ENCODE measurements around the gene SPESP1. TPM values are rescaled to one million over a fixed set of nuclear protein-coding genes. Genes with fewer than 3 reads are reported as not detected.
"Not testable (repeated sequence)": the region's sequence is repeated elsewhere in the genome, so short reads cannot be mapped to it uniquely, and the experiment has no call there.

The SPESP1 gene
- polyA plus RNA-seq, 1 of the 3 experiments (the other 2 are of a cell fraction) = not detected

DNA sequence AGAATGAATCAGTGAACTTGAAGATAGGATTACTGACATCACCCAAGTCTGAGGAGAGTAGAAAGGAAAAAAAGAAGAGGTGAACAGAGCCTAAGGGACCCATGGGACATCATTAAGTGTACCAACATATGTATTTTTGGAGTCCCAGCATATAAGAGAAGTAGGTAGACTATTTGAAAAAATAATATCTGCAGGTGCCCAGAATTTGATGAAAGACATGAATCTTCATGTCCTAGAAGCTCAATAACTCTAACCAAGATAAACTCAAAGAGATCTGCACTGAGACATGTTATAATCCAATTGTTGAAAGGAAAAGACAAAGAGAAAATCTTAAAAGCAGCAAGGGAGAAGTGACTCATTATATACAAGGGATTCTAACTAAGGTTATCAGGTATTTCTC lies 39.0 kb downstream of the SPESP1 start:
- CTCF ChIA-PET = interaction anchor here (0.7 to 2.1 kb wide), 2 partner anchors 24 to 44 kb away, joined by 3 to 5 read pairs; no protein-coding TSS in a partner anchor

DNA sequence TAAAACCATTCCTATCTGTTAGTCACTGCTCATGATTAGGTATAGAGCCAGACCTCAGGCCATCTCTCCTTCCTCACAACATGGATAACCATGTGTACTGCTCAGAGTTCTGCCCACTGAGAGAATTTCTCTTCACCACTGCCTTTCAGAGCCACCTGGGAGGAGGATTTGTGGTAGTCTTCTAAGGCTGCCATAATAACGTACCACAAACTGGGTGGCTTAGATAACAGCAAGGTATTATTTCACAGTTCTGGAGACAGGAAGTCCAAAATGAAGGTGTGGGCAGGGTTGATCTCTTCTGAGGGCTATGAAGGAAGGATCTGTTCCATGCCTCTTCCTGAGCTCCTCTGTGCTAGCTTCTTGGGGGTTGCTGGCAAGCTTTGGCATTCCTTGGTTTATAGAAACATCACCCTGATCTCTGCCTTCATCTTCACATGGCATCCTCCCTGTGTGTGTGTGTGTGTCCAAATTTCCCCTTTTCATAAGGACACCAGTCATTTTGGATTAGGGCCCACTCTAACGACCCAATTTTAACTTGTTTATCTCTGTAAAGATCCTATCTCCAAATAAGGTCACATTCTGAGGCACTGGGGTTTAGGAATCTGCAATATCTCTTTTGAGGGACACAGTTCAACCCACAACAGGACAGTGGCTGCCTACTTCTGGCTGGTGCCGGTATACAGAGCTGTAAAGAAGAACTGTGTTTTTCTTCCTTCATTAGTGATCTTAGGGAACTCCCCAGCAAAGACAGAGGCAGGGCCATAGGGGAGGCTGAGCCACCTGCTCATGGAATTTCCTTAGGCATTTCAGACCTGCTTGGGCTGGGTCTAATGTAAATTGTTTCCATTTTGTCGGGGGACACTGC lies 42.1 kb downstream of the SPESP1 start:
- WGBS (ENCODE audit: low lambda C conversion rate) = 23% methylated on average over 4 of the region's 4 CpGs
- Histone ChIP-seq H3K9me3 (peaks cover 12% of the 10 kb centered on the region), H3K4me3 (ENCODE audit: low read depth in 2 of 2, low read length in 1 of 2) (no peak overlapping the region), H3K79me2 (ENCODE audit: insufficient read depth) (no peaks in the 10 kb centered on the region), H3K4me1 (ENCODE audit: control insufficient read depth in 1 of 2, insufficient read depth in 2 of 2, low read depth in 1 of 2, low read length in 1 of 2) (no peaks in the 10 kb centered on the region), H3F3A (replicated peaks; ENCODE audit: insufficient read depth) (no peaks in the 10 kb centered on the region), H3K27me3 (ENCODE audit: insufficient read depth) (no peaks in the 10 kb centered on the region), H3K9ac (no peak overlapping the region), H3K9me2 (no peaks in the 10 kb centered on the region), H3K4me2 (no peak overlapping the region), H4K20me1 (ENCODE audit: insufficient read depth) (no peaks in the 10 kb centered on the region), H3K27ac (ENCODE audit: low read depth in 2 of 2, low read length in 1 of 2) (no peak overlapping the region), H2AFZ (ENCODE audit: low read depth) (no peak overlapping the region), H3K36me3 (replicated peaks in 1 of 2; ENCODE audit: control insufficient read depth in 1 of 2, insufficient read depth in 2 of 2, low read length in 1 of 2) (no peaks in the 10 kb centered on the region)
- no peak for TF ChIP-seq FOXM1 (IDR thresholded peaks at IDR 0.05; ENCODE audit: low read depth)
- TF ChIP-seq MXI1 (IDR thresholded peaks at IDR 0.05; ENCODE audit: low read depth, low read length) = no peak
- no peak for TF ChIP-seq POLR2AphosphoS5 (IDR thresholded peaks at IDR 0.05; ENCODE audit: low read depth, low read length)
- no peak for TF ChIP-seq CHD2 (IDR thresholded peaks at IDR 0.05; ENCODE audit: low read length, partially characterized antibody)
- no peak for TF ChIP-seq IRF3 (IDR thresholded peaks at IDR 0.05; ENCODE audit: low read depth, low read length)
- no peak for TF ChIP-seq SIN3A (IDR thresholded peaks at IDR 0.05; ENCODE audit: borderline replicate concordance, low read depth, low read length)
- TF ChIP-seq SMC3 (IDR thresholded peaks at IDR 0.05; ENCODE audit: low read depth, low read length) = no peak
- no peak for TF ChIP-seq RCOR1 (IDR thresholded peaks at IDR 0.05; ENCODE audit: low read length)
- TF ChIP-seq, protein P1, sequence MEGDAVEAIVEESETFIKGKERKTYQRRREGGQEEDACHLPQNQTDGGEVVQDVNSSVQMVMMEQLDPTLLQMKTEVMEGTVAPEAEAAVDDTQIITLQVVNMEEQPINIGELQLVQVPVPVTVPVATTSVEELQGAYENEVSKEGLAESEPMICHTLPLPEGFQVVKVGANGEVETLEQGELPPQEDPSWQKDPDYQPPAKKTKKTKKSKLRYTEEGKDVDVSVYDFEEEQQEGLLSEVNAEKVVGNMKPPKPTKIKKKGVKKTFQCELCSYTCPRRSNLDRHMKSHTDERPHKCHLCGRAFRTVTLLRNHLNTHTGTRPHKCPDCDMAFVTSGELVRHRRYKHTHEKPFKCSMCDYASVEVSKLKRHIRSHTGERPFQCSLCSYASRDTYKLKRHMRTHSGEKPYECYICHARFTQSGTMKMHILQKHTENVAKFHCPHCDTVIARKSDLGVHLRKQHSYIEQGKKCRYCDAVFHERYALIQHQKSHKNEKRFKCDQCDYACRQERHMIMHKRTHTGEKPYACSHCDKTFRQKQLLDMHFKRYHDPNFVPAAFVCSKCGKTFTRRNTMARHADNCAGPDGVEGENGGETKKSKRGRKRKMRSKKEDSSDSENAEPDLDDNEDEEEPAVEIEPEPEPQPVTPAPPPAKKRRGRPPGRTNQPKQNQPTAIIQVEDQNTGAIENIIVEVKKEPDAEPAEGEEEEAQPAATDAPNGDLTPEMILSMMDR (IDR thresholded peaks at IDR 0.05) = no peak
- TF ChIP-seq FOSL2 (IDR thresholded peaks at IDR 0.05; ENCODE audit: borderline replicate concordance, low read depth) = no peak
- no peak for TF ChIP-seq FOXJ3 (CRISPR knock-in tag; IDR thresholded peaks at IDR 0.05)
- TF ChIP-seq TCF12 (IDR thresholded peaks at IDR 0.05) = no peak
- TF ChIP-seq EZH2phosphoT487 (IDR thresholded peaks at IDR 0.05; ENCODE audit: borderline replicate concordance, low read depth) = no peak
- no peak for TF ChIP-seq TAF1 (IDR thresholded peaks at IDR 0.05; ENCODE audit: borderline replicate concordance, low read depth, low read length)
- TF ChIP-seq, protein P2, sequence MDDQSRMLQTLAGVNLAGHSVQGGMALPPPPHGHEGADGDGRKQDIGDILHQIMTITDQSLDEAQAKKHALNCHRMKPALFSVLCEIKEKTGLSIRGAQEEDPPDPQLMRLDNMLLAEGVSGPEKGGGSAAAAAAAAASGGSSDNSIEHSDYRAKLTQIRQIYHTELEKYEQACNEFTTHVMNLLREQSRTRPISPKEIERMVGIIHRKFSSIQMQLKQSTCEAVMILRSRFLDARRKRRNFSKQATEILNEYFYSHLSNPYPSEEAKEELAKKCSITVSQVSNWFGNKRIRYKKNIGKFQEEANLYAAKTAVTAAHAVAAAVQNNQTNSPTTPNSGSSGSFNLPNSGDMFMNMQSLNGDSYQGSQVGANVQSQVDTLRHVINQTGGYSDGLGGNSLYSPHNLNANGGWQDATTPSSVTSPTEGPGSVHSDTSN (IDR thresholded peaks at IDR 0.05) = no peak
- POLR2A ChIA-PET = no interaction called here
- CTCF ChIA-PET = no interaction called here
- DNase-seq = no peak

More for the DNA sequence above, 39.0 kb downstream of the SPESP1 start:
- H4K20me1 ChIP-seq (ENCODE audit: insufficient read depth) = no peaks in the 10 kb centered on the region
- no peaks in the 10 kb centered on the region for H3K4me1 ChIP-seq (ENCODE audit: control insufficient read depth in 1 of 2, insufficient read depth in 2 of 2, low read depth in 1 of 2, low read length in 1 of 2)
- H3K27ac ChIP-seq (ENCODE audit: low read depth in 2 of 2, low read length in 1 of 2) = no peak overlapping the region
- no peaks in the 10 kb centered on the region for H3K9me2 ChIP-seq
- no peak for DNase-seq
- no peaks in the 10 kb centered on the region for H3K36me3 ChIP-seq (replicated peaks in 1 of 2; ENCODE audit: control insufficient read depth in 1 of 2, insufficient read depth in 2 of 2, low read length in 1 of 2)
- POLR2A ChIA-PET = no interaction called here
- no peak overlapping the region for H2AFZ ChIP-seq (ENCODE audit: low read depth)
- H3K4me3 ChIP-seq (ENCODE audit: low read depth in 2 of 2, low read length in 1 of 2) = no peak overlapping the region
- TF ChIP-seq GATA2 (CRISPR knock-in tag; IDR thresholded peaks at IDR 0.05) (no peak), TEAD4 (IDR thresholded peaks at IDR 0.05; ENCODE audit: borderline replicate concordance, insufficient read depth) (no peak)
- peaks cover 12% of the 10 kb centered on the region for H3K9me3 ChIP-seq
- no peak overlapping the region for H3K4me2 ChIP-seq
- no peaks in the 10 kb centered on the region for H3F3A ChIP-seq (replicated peaks; ENCODE audit: insufficient read depth)
- no peak overlapping the region for H3K9ac ChIP-seq
- H3K27me3 ChIP-seq (ENCODE audit: insufficient read depth) = no peaks in the 10 kb centered on the region
- no peaks in the 10 kb centered on the region for H3K79me2 ChIP-seq (ENCODE audit: insufficient read depth)

GRCh38 chr15:68975651-68976160 lies 45.4 kb downstream of the SPESP1 start:
- H4K20me1 ChIP-seq (ENCODE audit: insufficient read depth); H3K79me2 ChIP-seq (ENCODE audit: insufficient read depth); H3K9me2 ChIP-seq; H3K4me3 ChIP-seq (ENCODE audit: low read depth in 2 of 2, low read length in 1 of 2); H3K9me3 ChIP-seq; H3K9ac ChIP-seq; H3K4me2 ChIP-seq; H3K4me1 ChIP-seq (ENCODE audit: control insufficient read depth in 1 of 2, insufficient read depth in 2 of 2, low read depth in 1 of 2, low read length in 1 of 2); CTCF ChIA-PET; H2AFZ ChIP-seq (ENCODE audit: low read depth); POLR2A ChIA-PET; H3K36me3 ChIP-seq (replicated peaks in 1 of 2; ENCODE audit: control insufficient read depth in 1 of 2, insufficient read depth in 2 of 2, low read length in 1 of 2); H3K27ac ChIP-seq (ENCODE audit: low read depth in 2 of 2, low read length in 1 of 2); DNase-seq; H3K27me3 ChIP-seq (ENCODE audit: insufficient read depth); H3F3A ChIP-seq (replicated peaks; ENCODE audit: insufficient read depth): not testable (repeated sequence)
- WGBS (ENCODE audit: low lambda C conversion rate) = 75% methylated on average over 8 of the region's 26 CpGs
